Glutamatergic neuron (in vitro differentiated cells): ENCODE measurements around the gene TAB3. TPM values are rescaled to one million over a fixed set of nuclear protein-coding genes. Genes with fewer than 3 reads are reported as not detected.

ENCODE experiments used
- DNase-seq: peaks from one replicate; pipeline ENCODE4 v3.0.0; 2022
- H3K27ac Mint-ChIP-seq: one replicate; pipeline ENCODE4 v1.8.0; 2020; ENCODE audit warnings: mild to moderate bottlenecking, mixed read lengths, inconsistent platforms; ENCODE audit not compliant: unreplicated experiment
- H3K27me3 Mint-ChIP-seq: one replicate; pipeline ENCODE4 v1.8.0; 2020; ENCODE audit warnings: mild to moderate bottlenecking, moderate library complexity, mixed read lengths, inconsistent platforms; ENCODE audit not compliant: unreplicated experiment
- H3K36me3 Mint-ChIP-seq: one replicate; pipeline ENCODE4 v1.8.0; 2020; ENCODE audit warnings: mild to moderate bottlenecking, mixed read lengths, inconsistent platforms; ENCODE audit not compliant: unreplicated experiment
- H3K4me1 Mint-ChIP-seq: one replicate; pipeline ENCODE4 v1.8.0; 2020; ENCODE audit warnings: mild to moderate bottlenecking, low read depth, mixed read lengths, inconsistent platforms; ENCODE audit not compliant: unreplicated experiment
- H3K4me3 Mint-ChIP-seq: one replicate; pipeline ENCODE4 v1.8.0; 2020; ENCODE audit warnings: mild to moderate bottlenecking, mixed read lengths, inconsistent platforms; ENCODE audit not compliant: unreplicated experiment
- H3K9me3 Mint-ChIP-seq: one replicate; pipeline ENCODE4 v1.8.0; 2020; ENCODE audit warnings: mild to moderate bottlenecking, moderate library complexity, mixed read lengths, inconsistent platforms; ENCODE audit not compliant: unreplicated experiment
- total RNA-seq: library from RNA; stranded (reverse); fragmentation: NEBNext Ultra II Directional; extraction: Animal tissue kit (Norgen Biotek cat#: 25700); gene quantifications from one replicate; pipeline ENCODE4 v1.2.1, GENCODE V29; 2021; ENCODE audit not compliant: unreplicated experiment
- TF ChIP-seq, protein P1 (sequence below): fragments of 200-600 bp; sonication (generic); IDR thresholded peaks from one replicate; pipeline ENCODE4 v1.5.0; 2021; ENCODE audit not compliant: partially characterized antibody, unreplicated experiment

Gene TAB3
- total RNA-seq, 1 donor from 2014 or later = 19.9 TPM

DNA sequence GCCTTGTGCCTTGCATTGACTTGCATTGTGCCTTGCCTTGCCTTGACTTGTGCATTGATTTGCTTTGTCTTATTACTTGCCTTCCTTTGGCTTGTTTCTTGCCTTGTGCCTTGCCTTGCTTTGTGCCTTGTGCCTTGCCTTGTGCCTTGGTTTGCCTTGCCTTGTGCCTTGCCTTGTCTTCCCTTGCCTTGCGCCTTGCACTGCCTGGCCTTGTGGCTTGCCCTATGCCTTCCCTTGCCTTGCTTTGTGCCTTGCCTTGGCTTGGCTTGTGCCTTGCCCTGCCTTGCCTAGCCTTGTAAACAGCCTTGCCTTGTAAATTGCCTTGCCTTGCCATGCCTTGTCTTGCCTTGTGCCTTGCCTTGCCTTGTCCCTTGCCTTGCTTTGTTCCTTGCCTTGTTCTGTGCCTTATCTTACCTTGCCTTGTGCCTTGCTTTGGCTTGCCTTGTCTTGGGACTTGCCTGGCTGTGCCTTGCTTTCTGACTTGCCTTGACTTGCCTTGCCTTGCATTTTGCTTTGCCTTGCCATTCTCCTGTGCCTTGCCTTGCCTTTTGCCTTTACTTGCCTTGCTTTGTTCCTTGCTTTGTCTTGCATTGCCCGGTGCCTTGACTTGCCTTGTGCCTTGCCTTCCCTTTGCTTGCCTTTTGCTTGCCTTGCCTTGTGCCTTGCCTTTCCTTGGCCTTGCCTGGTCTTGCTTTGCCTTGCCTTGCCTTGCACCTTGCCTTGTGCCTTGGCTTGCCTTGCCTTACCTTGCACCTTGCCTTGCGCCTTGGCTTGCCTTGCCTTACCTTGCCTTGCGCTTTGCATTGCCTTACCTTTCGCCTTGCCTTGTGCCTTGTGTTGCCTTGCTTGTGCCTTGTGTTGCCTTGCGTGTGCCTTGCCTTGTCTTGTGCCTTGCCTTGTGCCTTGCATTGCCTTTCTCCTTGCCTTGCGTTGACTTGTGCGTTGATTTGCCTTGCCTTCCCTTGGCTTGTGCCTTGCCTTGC, 97.5 kb downstream of the TAB3 start:
- Mint-ChIP-seq H3K4me3 (no peak overlapping the region), H3K27ac (no peak overlapping the region), H3K36me3 (no peaks in the 10 kb centered on the region), H3K27me3 (peaks cover 6% of the 10 kb centered on the region), H3K4me1 (no peaks in the 10 kb centered on the region), H3K9me3 (no peaks in the 10 kb centered on the region)
- TF ChIP-seq, protein P1, sequence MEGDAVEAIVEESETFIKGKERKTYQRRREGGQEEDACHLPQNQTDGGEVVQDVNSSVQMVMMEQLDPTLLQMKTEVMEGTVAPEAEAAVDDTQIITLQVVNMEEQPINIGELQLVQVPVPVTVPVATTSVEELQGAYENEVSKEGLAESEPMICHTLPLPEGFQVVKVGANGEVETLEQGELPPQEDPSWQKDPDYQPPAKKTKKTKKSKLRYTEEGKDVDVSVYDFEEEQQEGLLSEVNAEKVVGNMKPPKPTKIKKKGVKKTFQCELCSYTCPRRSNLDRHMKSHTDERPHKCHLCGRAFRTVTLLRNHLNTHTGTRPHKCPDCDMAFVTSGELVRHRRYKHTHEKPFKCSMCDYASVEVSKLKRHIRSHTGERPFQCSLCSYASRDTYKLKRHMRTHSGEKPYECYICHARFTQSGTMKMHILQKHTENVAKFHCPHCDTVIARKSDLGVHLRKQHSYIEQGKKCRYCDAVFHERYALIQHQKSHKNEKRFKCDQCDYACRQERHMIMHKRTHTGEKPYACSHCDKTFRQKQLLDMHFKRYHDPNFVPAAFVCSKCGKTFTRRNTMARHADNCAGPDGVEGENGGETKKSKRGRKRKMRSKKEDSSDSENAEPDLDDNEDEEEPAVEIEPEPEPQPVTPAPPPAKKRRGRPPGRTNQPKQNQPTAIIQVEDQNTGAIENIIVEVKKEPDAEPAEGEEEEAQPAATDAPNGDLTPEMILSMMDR = no peak
- no peak for DNase-seq

DNA sequence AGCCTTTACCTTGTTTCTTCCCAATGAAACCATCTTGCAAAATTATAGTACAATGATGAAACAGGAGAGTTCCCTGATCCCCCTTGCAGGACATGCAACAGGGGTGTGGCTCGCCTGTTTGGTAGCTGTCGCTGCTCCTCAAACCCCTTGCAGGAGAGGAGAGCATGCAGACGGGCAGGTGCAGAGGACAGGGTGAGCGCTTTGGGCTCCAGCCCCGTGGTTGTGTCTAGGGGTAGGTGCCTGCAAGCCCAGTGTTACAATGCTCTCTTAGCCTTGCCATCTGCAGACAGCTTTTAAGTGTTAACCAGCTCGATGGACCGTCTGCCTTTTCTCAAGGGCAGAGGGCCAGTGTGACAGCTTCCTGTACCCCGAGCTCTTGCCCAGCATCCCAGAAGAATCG, 102.0 kb downstream of the TAB3 start:
- H3K36me3 Mint-ChIP-seq = no peaks in the 10 kb centered on the region
- H3K9me3 Mint-ChIP-seq = no peaks in the 10 kb centered on the region
- H3K27me3 Mint-ChIP-seq = peaks cover 2% of the 10 kb centered on the region
- no peak overlapping the region for H3K4me3 Mint-ChIP-seq
- no peak overlapping the region for H3K27ac Mint-ChIP-seq
- TF ChIP-seq, protein P1 = no peak
- DNase-seq = no peak
- no peaks in the 10 kb centered on the region for H3K4me1 Mint-ChIP-seq

DNA sequence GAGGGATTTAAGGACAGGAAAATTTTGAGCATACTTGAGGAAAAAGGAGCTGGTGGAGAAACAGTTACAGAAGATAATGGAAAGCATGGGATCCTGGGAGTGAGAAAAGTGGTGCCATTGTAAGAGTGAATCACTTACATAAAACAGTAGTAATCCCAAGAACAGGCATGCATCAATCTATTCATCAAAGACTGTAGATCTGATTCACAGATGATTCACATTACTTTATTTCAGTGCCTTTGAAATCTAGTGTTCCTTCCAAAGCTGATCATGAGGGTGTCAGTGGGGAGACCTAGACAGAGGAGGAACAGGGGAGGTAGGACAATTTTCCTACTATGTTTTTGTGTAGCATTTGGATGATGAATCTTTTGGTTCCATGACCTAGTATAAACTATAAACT, 102.7 kb downstream of the TAB3 start:
- no peaks in the 10 kb centered on the region for H3K36me3 Mint-ChIP-seq
- TF ChIP-seq, protein P1 = no peak

DNA sequence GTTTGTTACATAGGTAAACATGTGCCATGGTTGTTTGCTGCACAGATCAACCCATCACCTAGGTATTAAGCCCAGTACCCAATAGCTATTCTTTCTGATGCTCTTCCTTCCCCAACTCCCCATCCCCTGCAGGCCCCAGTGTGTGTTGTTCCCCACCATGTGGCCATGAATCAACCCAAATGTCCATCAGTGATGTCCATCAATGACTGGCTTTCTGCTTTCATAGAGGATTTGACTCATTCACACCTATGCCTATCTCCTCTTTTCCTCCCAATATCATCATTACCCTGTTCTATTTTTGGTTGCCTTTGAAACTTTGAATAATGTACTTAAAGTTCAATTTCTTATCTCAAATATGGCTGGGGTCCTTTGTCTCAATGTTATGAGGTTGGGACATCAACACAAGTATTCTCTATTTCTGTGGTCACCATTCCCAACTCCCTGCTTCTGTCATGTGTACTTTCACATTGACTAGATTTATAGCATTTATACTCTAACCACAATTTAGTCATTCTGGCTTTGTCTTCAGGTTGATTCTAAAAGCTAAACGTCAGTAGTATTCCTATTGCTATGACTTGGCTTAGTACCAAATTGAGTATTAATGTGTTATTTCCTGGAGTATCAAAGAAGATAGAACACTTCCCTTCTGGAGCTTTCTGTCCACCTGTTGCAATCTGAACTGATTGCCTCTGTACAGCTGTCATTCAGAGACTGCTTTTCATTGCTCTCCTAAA, 107.2 kb downstream of the TAB3 start:
- DNase-seq = no peak
- TF ChIP-seq, protein P1 = no peak
- H3K27me3 Mint-ChIP-seq = no peaks in the 10 kb centered on the region
- H3K4me3 Mint-ChIP-seq = no peak overlapping the region
- H3K4me1 Mint-ChIP-seq = no peaks in the 10 kb centered on the region
- H3K9me3 Mint-ChIP-seq = no peaks in the 10 kb centered on the region
- no peak overlapping the region for H3K27ac Mint-ChIP-seq
- no peaks in the 10 kb centered on the region for H3K36me3 Mint-ChIP-seq

More for the DNA sequence above, 102.7 kb downstream of the TAB3 start:
- H3K27me3 Mint-ChIP-seq = peaks cover 2% of the 10 kb centered on the region
- no peaks in the 10 kb centered on the region for H3K4me1 Mint-ChIP-seq
- no peaks in the 10 kb centered on the region for H3K9me3 Mint-ChIP-seq
- no peak overlapping the region for H3K27ac Mint-ChIP-seq
- no peak overlapping the region for H3K4me3 Mint-ChIP-seq
- DNase-seq = no peak
